Measurements from ENCODE around the gene TFCP2.

The TFCP2 gene

GRCh38 chr12:51162217-51162616 lies 10.7 kb downstream of the TFCP2 start:
- TF ChIP-seq NFIC (IDR thresholded peaks at IDR 0.05) = no peak

GRCh38 chr12:51160814-51161459 lies 12.0 kb downstream of the TFCP2 start:
- no peak for TF ChIP-seq MAX (IDR thresholded peaks at IDR 0.05)
- no peak for TF ChIP-seq NFIC (IDR thresholded peaks at IDR 0.05)
- no peak for TF ChIP-seq YY1 (IDR thresholded peaks at IDR 0.05; ENCODE audit: low read depth)
- no peak for TF ChIP-seq TAF1 (IDR thresholded peaks at IDR 0.05; ENCODE audit: low read depth)
- TF ChIP-seq TCF12 (IDR thresholded peaks at IDR 0.05; ENCODE audit: low read depth) = no peak
- no peak for TF ChIP-seq RAD21 (IDR thresholded peaks at IDR 0.05; ENCODE audit: low read depth)
- no peak for TF ChIP-seq FOXM1 (IDR thresholded peaks at IDR 0.05; ENCODE audit: borderline replicate concordance, low read depth)
- no peak for TF ChIP-seq ZBTB7A (IDR thresholded peaks at IDR 0.05; ENCODE audit: low read depth)
- no peak for TF ChIP-seq TEAD4 (IDR thresholded peaks at IDR 0.05)
- no peak for TF ChIP-seq REST (IDR thresholded peaks at IDR 0.05; ENCODE audit: low read depth)
- TF ChIP-seq CREB1 (IDR thresholded peaks at IDR 0.05; ENCODE audit: low read depth) = no peak
- TF ChIP-seq USF1 (IDR thresholded peaks at IDR 0.05) = no peak
- TF ChIP-seq CEBPB (IDR thresholded peaks at IDR 0.05) = no peak

GRCh38 chr12:51156245-51156765 lies 16.6 kb downstream of the TFCP2 start:
- TF ChIP-seq EGR1 (IDR thresholded peaks at IDR 0.05) (no peak), TAF1 (IDR thresholded peaks at IDR 0.05; ENCODE audit: low read depth) (no peak), TEAD4 (IDR thresholded peaks at IDR 0.05) (no peak), RAD21 (IDR thresholded peaks at IDR 0.05; ENCODE audit: low read depth) (no peak), USF1 (IDR thresholded peaks at IDR 0.05) (no peak), ZBTB7A (IDR thresholded peaks at IDR 0.05; ENCODE audit: low read depth) (no peak), YY1 (IDR thresholded peaks at IDR 0.05; ENCODE audit: low read depth) (no peak), MAX (IDR thresholded peaks at IDR 0.05) (no peak), EP300 (IDR thresholded peaks at IDR 0.05; ENCODE audit: borderline replicate concordance) (no peak), NFIC (IDR thresholded peaks at IDR 0.05) (no peak), FOXM1 (IDR thresholded peaks at IDR 0.05; ENCODE audit: borderline replicate concordance, low read depth) (no peak), REST (IDR thresholded peaks at IDR 0.05; ENCODE audit: low read depth) (no peak), CEBPB (IDR thresholded peaks at IDR 0.05) (no peak), CREB1 (IDR thresholded peaks at IDR 0.05; ENCODE audit: low read depth) (no peak), TCF12 (IDR thresholded peaks at IDR 0.05; ENCODE audit: low read depth) (no peak)

GRCh38 chr12:51152953-51153352 lies 20.0 kb downstream of the TFCP2 start:
- TF ChIP-seq USF1 (IDR thresholded peaks at IDR 0.05) (no peak), CEBPB (IDR thresholded peaks at IDR 0.05) (no peak), TAF1 (IDR thresholded peaks at IDR 0.05; ENCODE audit: low read depth) (no peak), FOXM1 (IDR thresholded peaks at IDR 0.05; ENCODE audit: borderline replicate concordance, low read depth) (no peak), NFIC (IDR thresholded peaks at IDR 0.05) (no peak), RAD21 (IDR thresholded peaks at IDR 0.05; ENCODE audit: low read depth) (no peak), YY1 (IDR thresholded peaks at IDR 0.05; ENCODE audit: low read depth) (no peak), MAX (IDR thresholded peaks at IDR 0.05) (no peak), TCF12 (IDR thresholded peaks at IDR 0.05; ENCODE audit: low read depth) (no peak), ZBTB7A (IDR thresholded peaks at IDR 0.05; ENCODE audit: low read depth) (no peak)

GRCh38 chr12:51150777-51151176 lies 22.2 kb downstream of the TFCP2 start:
- TF ChIP-seq CEBPB (IDR thresholded peaks at IDR 0.05) = no peak
- TF ChIP-seq FOXM1 (IDR thresholded peaks at IDR 0.05; ENCODE audit: borderline replicate concordance, low read depth) = no peak
- no peak for TF ChIP-seq EP300 (IDR thresholded peaks at IDR 0.05; ENCODE audit: borderline replicate concordance)
- TF ChIP-seq ZBTB7A (IDR thresholded peaks at IDR 0.05; ENCODE audit: low read depth) = no peak
- TF ChIP-seq USF1 (IDR thresholded peaks at IDR 0.05) = no peak
- TF ChIP-seq REST (IDR thresholded peaks at IDR 0.05; ENCODE audit: low read depth) = no peak
- TF ChIP-seq TAF1 (IDR thresholded peaks at IDR 0.05; ENCODE audit: low read depth) = no peak
- no peak for TF ChIP-seq NFIC (IDR thresholded peaks at IDR 0.05)
- TF ChIP-seq CREB1 (IDR thresholded peaks at IDR 0.05; ENCODE audit: low read depth) = no peak
- no peak for TF ChIP-seq TEAD4 (IDR thresholded peaks at IDR 0.05)
- no peak for TF ChIP-seq RAD21 (IDR thresholded peaks at IDR 0.05; ENCODE audit: low read depth)
- TF ChIP-seq YY1 (IDR thresholded peaks at IDR 0.05; ENCODE audit: low read depth) = no peak
- TF ChIP-seq EGR1 (IDR thresholded peaks at IDR 0.05) = no peak
- TF ChIP-seq MAX (IDR thresholded peaks at IDR 0.05) = no peak
- no peak for TF ChIP-seq TCF12 (IDR thresholded peaks at IDR 0.05; ENCODE audit: low read depth)

Measured in Ishikawa (cell line).